ENCODE data around the gene HEXD.

Gene HEXD

GRCh38 chr17:82382933-82383255 lies 35.3 kb upstream of the HEXD start:
- DNase-seq: no peak

GRCh38 chr17:82383411-82383810 lies 34.7 kb upstream of the HEXD start:
- no peak for DNase-seq

- no peak for DNase-seq
These were observed 34.0 kb upstream of the HEXD start for GRCh38 chr17:82384051-82384729.

- no peak for DNase-seq
These were observed 33.2 kb upstream of the HEXD start for GRCh38 chr17:82384730-82385481.

GRCh38 chr17:82385559-82386254 lies 32.4 kb upstream of the HEXD start:
- DNase-seq: no peak

- no peak for DNase-seq
These were observed 31.8 kb upstream of the HEXD start for GRCh38 chr17:82386255-82386831.

- DNase-seq: no peak
These were observed 31.1 kb upstream of the HEXD start for GRCh38 chr17:82386881-82387704.

- DNase-seq: no peak
These were observed 30.4 kb upstream of the HEXD start for GRCh38 chr17:82387705-82388106.

- DNase-seq: no peak
These were observed 29.8 kb upstream of the HEXD start for GRCh38 chr17:82388223-82388921.

- DNase-seq: no peak
These were observed 29.2 kb upstream of the HEXD start for GRCh38 chr17:82388922-82389283.

- DNase-seq: no peak
These were observed 28.8 kb upstream of the HEXD start for GRCh38 chr17:82389379-82389778.

- DNase-seq: no peak
These were observed 27.9 kb upstream of the HEXD start for GRCh38 chr17:82390015-82390859.

GRCh38 chr17:82390860-82391435 lies 27.2 kb upstream of the HEXD start:
- DNase-seq: no peak

GRCh38 chr17:82391496-82392066 lies 26.6 kb upstream of the HEXD start:
- no peak for DNase-seq

- DNase-seq: no peak
These were observed 25.8 kb upstream of the HEXD start for GRCh38 chr17:82392209-82392920.

- no peak for DNase-seq
These were observed 25.2 kb upstream of the HEXD start for GRCh38 chr17:82392941-82393340.

- DNase-seq: no peak
These were observed 23.9 kb upstream of the HEXD start for GRCh38 chr17:82394278-82394677.

GRCh38 chr17:82396601-82397435 lies 21.3 kb upstream of the HEXD start:
- DNase-seq: no peak

Data from NCI-H1436 treated with DMSO at 0.1 percent for 48 hours (cell line).